ENCODE measurements around the gene FBXL7.

Gene FBXL7

GRCh38 chr5:15753752-15754151 is 253.8 kb downstream of the FBXL7 start:
- ATAC-seq, result no peak
- no peak for TF ChIP-seq ZNF565 (CRISPR knock-in tag; conservative IDR thresholded peaks at IDR 0.05; ENCODE audit: low read depth)
- TF ChIP-seq TSHZ2 (CRISPR knock-in tag; IDR thresholded peaks at IDR 0.05), result no peak
- TF ChIP-seq, protein P1, sequence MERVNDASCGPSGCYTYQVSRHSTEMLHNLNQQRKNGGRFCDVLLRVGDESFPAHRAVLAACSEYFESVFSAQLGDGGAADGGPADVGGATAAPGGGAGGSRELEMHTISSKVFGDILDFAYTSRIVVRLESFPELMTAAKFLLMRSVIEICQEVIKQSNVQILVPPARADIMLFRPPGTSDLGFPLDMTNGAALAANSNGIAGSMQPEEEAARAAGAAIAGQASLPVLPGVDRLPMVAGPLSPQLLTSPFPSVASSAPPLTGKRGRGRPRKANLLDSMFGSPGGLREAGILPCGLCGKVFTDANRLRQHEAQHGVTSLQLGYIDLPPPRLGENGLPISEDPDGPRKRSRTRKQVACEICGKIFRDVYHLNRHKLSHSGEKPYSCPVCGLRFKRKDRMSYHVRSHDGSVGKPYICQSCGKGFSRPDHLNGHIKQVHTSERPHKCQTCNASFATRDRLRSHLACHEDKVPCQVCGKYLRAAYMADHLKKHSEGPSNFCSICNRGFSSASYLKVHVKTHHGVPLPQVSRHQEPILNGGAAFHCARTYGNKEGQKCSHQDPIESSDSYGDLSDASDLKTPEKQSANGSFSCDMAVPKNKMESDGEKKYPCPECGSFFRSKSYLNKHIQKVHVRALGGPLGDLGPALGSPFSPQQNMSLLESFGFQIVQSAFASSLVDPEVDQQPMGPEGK (CRISPR knock-in tag; IDR thresholded peaks at IDR 0.05; ENCODE audit: borderline replicate concordance), result no peak
- no peak for TF ChIP-seq RARB (CRISPR knock-in tag; IDR thresholded peaks at IDR 0.05)

DNA sequence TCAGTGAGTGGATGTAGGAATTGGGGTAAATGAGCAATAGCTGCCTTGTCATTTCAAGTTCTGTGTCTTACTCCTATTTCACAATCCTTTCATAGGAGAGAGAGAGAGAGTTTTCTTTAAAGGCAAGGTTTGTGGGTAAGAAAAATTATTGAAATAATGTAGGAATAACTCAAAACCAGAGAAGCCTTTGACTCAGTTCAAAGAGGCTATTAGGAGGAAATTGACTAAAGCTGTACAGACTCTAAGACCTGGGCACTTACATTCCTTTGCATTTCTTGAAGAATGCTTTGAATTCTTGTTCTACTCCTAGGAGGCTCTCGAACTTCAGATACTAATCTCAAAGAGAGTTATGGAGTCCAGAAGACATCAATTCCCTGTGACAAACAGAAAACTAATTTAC is 257.1 kb downstream of the FBXL7 start:
- no peak for TF ChIP-seq PPARA (CRISPR knock-in tag; IDR thresholded peaks at IDR 0.05; ENCODE audit: borderline replicate concordance)
- no peak for TF ChIP-seq ZNF565 (CRISPR knock-in tag; conservative IDR thresholded peaks at IDR 0.05; ENCODE audit: low read depth)
- no peak for TF ChIP-seq TCF4 (CRISPR knock-in tag; IDR thresholded peaks at IDR 0.05; ENCODE audit: borderline replicate concordance)
- no peak for TF ChIP-seq TSHZ2 (CRISPR knock-in tag; IDR thresholded peaks at IDR 0.05)
- TF ChIP-seq, protein P2, sequence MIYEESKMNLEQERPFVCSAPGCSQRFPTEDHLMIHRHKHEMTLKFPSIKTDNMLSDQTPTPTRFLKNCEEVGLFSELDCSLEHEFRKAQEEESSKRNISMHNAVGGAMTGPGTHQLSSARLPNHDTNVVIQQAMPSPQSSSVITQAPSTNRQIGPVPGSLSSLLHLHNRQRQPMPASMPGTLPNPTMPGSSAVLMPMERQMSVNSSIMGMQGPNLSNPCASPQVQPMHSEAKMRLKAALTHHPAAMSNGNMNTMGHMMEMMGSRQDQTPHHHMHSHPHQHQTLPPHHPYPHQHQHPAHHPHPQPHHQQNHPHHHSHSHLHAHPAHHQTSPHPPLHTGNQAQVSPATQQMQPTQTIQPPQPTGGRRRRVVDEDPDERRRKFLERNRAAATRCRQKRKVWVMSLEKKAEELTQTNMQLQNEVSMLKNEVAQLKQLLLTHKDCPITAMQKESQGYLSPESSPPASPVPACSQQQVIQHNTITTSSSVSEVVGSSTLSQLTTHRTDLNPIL (CRISPR knock-in tag; IDR thresholded peaks at IDR 0.05; ENCODE audit: low read depth), result peak; percentile 57; the same call in 1 of the 2 replicates
- TF ChIP-seq POU6F1 (CRISPR knock-in tag; IDR thresholded peaks at IDR 0.05; ENCODE audit: borderline replicate concordance, low read depth), result no peak
- TF ChIP-seq, protein P1 (CRISPR knock-in tag; IDR thresholded peaks at IDR 0.05; ENCODE audit: borderline replicate concordance), result no peak
- TF ChIP-seq RARB (CRISPR knock-in tag; IDR thresholded peaks at IDR 0.05), result no peak
- peak; percentile 96 for TF ChIP-seq ISL1 (CRISPR knock-in tag; IDR thresholded peaks at IDR 0.05)
- no peak for TF ChIP-seq ARNTL (CRISPR knock-in tag; IDR thresholded peaks at IDR 0.05; ENCODE audit: borderline replicate concordance, low read depth)
- no peak for TF ChIP-seq ZNF8 (CRISPR knock-in tag; IDR thresholded peaks at IDR 0.05)
- no peak for TF ChIP-seq GLIS3 (CRISPR knock-in tag; IDR thresholded peaks at IDR 0.05)
- no peak for TF ChIP-seq TOX (CRISPR knock-in tag; IDR thresholded peaks at IDR 0.05; ENCODE audit: borderline replicate concordance)
- no peak for TF ChIP-seq ZFP30 (CRISPR knock-in tag; IDR thresholded peaks at IDR 0.05)
- no peak for TF ChIP-seq ESRRG (CRISPR knock-in tag; IDR thresholded peaks at IDR 0.05)
- peak; percentile 99 for ATAC-seq

DNA sequence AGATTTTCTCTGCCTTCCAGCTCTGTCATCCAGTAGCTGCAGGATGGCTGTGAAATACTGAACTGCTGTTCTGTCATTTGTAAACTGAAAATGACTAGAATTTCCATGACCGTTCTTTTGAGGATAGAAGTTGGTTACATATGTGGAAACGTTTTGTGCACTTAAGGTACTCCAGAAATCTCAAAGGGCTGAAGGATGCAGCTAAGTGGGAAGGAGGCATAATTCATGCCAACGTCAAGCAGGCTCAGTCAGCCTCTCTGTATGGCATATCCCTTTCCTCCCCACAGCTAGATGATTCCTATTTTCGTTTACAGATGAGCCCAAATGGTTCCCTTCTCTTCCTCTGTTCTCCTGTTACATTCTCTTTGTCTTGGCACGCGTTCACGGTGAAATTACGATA is 257.6 kb downstream of the FBXL7 start:
- TF ChIP-seq ISL1 (CRISPR knock-in tag; IDR thresholded peaks at IDR 0.05) (no peak), ZNF70 (CRISPR knock-in tag; IDR thresholded peaks at IDR 0.05) (no peak), ZNF8 (CRISPR knock-in tag; IDR thresholded peaks at IDR 0.05) (no peak), CSDC2 (CRISPR knock-in tag; IDR thresholded peaks at IDR 0.05) (no peak), BACH2 (CRISPR knock-in tag; IDR thresholded peaks at IDR 0.05; ENCODE audit: borderline replicate concordance) (no peak), ARNTL (CRISPR knock-in tag; IDR thresholded peaks at IDR 0.05; ENCODE audit: borderline replicate concordance, low read depth) (no peak), TOX (CRISPR knock-in tag; IDR thresholded peaks at IDR 0.05; ENCODE audit: borderline replicate concordance) (no peak), ESRRG (CRISPR knock-in tag; IDR thresholded peaks at IDR 0.05) (no peak), CSRNP3 (CRISPR knock-in tag; IDR thresholded peaks at IDR 0.05) (no peak), OSR1 (CRISPR knock-in tag; IDR thresholded peaks at IDR 0.05) (no peak)
- TF ChIP-seq, protein P1 (CRISPR knock-in tag; IDR thresholded peaks at IDR 0.05; ENCODE audit: borderline replicate concordance), result no peak
- ATAC-seq, result peak; percentile 74
